Dedifferentiated amniotic fluid mesenchymal stem cell (primary cell): ENCODE measurements around the gene CNKSR2.
"Not testable (repeated sequence)": the region's sequence is repeated elsewhere in the genome, so short reads cannot be mapped to it uniquely, and the experiment has no call there.

ENCODE experiments used
- DNase-seq: peaks from one replicate; pipeline ENCODE4 v3.0.0-alpha.2; 2016; ENCODE audit errors: extremely low spot score

The CNKSR2 gene

GRCh38 chrX:21438792-21439191, 64.6 kb downstream of the CNKSR2 start:
- DNase-seq: no peak

GRCh38 chrX:21440911-21441310, 66.7 kb downstream of the CNKSR2 start:
- DNase-seq: no peak

GRCh38 chrX:21457718-21458117, 83.5 kb downstream of the CNKSR2 start:
- DNase-seq: no peak

GRCh38 chrX:21469071-21469470, 94.9 kb downstream of the CNKSR2 start:
- DNase-seq: no peak

GRCh38 chrX:21476909-21477308, 102.7 kb downstream of the CNKSR2 start:
- DNase-seq: no peak

GRCh38 chrX:21479695-21480270, 105.6 kb downstream of the CNKSR2 start:
- DNase-seq: peak; percentile 31

GRCh38 chrX:21481761-21482160, 107.5 kb downstream of the CNKSR2 start:
- no peak for DNase-seq

- DNase-seq: not testable (repeated sequence)
Measured at GRCh38 chrX:21484051-21484450, 109.8 kb downstream of the CNKSR2 start.

GRCh38 chrX:21487832-21488231, 113.6 kb downstream of the CNKSR2 start:
- DNase-seq: no peak

GRCh38 chrX:21490341-21490740, 116.1 kb downstream of the CNKSR2 start:
- DNase-seq: no peak

GRCh38 chrX:21493226-21493830, 119.1 kb downstream of the CNKSR2 start:
- DNase-seq: no peak

GRCh38 chrX:21503593-21503992, 129.4 kb downstream of the CNKSR2 start:
- DNase-seq: no peak

- DNase-seq: no peak
Measured at GRCh38 chrX:21509912-21510311, 135.7 kb downstream of the CNKSR2 start.

- DNase-seq: no peak
Measured at GRCh38 chrX:21524008-21524407, 149.8 kb downstream of the CNKSR2 start.

- DNase-seq: no peak
Measured at GRCh38 chrX:21528076-21528475, 153.9 kb downstream of the CNKSR2 start.

GRCh38 chrX:21529771-21530170, 155.6 kb downstream of the CNKSR2 start:
- no peak for DNase-seq

GRCh38 chrX:21544642-21545041, 170.4 kb downstream of the CNKSR2 start:
- not testable (repeated sequence) for DNase-seq

- no peak for DNase-seq
Measured at GRCh38 chrX:21559417-21559816, 185.2 kb downstream of the CNKSR2 start.

- DNase-seq: no peak
Measured at GRCh38 chrX:21565025-21565424, 190.8 kb downstream of the CNKSR2 start.

GRCh38 chrX:21574793-21575192, 200.6 kb downstream of the CNKSR2 start:
- no peak for DNase-seq

- no peak for DNase-seq
Measured at GRCh38 chrX:21581479-21581878, 207.3 kb downstream of the CNKSR2 start.

- no peak for DNase-seq
Measured at GRCh38 chrX:21586001-21586400, 211.8 kb downstream of the CNKSR2 start.

- no peak for DNase-seq
Measured at GRCh38 chrX:21590012-21590776, 216.0 kb downstream of the CNKSR2 start.
